Testis (tissue), 3 donors: Measurements from ENCODE around the gene NUDCD3. TPM values are rescaled to one million over a fixed set of nuclear protein-coding genes. Genes with fewer than 3 reads are reported as not detected.
"Not testable (repeated sequence)": the region's sequence is repeated elsewhere in the genome, so short reads cannot be mapped to it uniquely, and the experiment has no call there.

Experiments
- DNase-seq: peaks from one replicate; pipeline ENCODE4 v3.0.0-alpha.2; 2019
- H3K27ac ChIP-seq, 2 donors: fragments of 200-600 bp; sonication (generic); one replicate each; pipeline ENCODE4 v1.5.1; 2019
- H3K27me3 ChIP-seq: fragments of 200-600 bp; sonication (generic); one replicate; pipeline ENCODE4 v1.5.1; 2019
- H3K36me3 ChIP-seq: fragments of 200-600 bp; sonication (generic); one replicate; pipeline ENCODE4 v1.5.1; 2017; ENCODE audit warnings: low read depth; ENCODE audit errors: missing control alignments
- H3K4me1 ChIP-seq: fragments of 200-600 bp; sonication (generic); one replicate; pipeline ENCODE4 v1.5.1; 2019
- H3K4me3 ChIP-seq, 2 donors: fragments of 200-600 bp; sonication (generic); one replicate each; pipeline ENCODE4 v1.5.1; 2017 to 2019
- H3K9me3 ChIP-seq: fragments of 200-600 bp; sonication (generic); one replicate; pipeline ENCODE4 v1.5.1; 2017
- CTCF ChIP-seq, 3 experiments: fragments of 450-650 bp in 2 of 3; fragments of 200-600 bp in 1 of 3; sonication (generic) in 1 of 3; IDR thresholded peaks; one replicate each; pipeline ENCODE4 v1.5.1; 2016 to 2019; ENCODE audit warnings: antibody characterized with exemption in 3 of 3, mild to moderate bottlenecking in 2 of 3, moderate library complexity in 1 of 3
- POLR2A ChIP-seq: fragments of 450-650 bp; IDR thresholded peaks from one replicate; pipeline ENCODE4 v1.6.1; 2017; ENCODE audit warnings: antibody characterized with exemption, mild to moderate bottlenecking, moderate library complexity
- WGBS, 2 donors: methylation state at CpG; one replicate each; pipeline ENCODE4 v1.1.5; 2018; 5-methylcytosine and 5-hydroxymethylcytosine counted together
- intact Hi-C: fragments of 100-400 bp; cut with DNase I; formaldehyde crosslinking; loops from one replicate; pipeline ENCODE4 v1.15.1; 2023; ENCODE audit warnings: low total_unique reads
- polyA plus RNA-seq: library from polyadenylated mRNA; stranded (reverse); fragments of 350-450 nt; fragmentation: Illumina TruSeq; extraction: RNeasy Lipid Tissue Mini Kit (QIAGEN cat#74804); gene quantifications from one replicate; pipeline ENCODE4 v1.2.3, GENCODE V29; 2014; ENCODE audit warnings: low read depth, low replicate concordance; ENCODE audit not compliant: insufficient read depth
- total RNA-seq, 2 donors: library from RNA; depleted of rRNA; stranded (reverse); fragments of >200 nt; gene quantifications; one replicate each; pipeline ENCODE4 v1.2.3, GENCODE V29; 2016

NUDCD3 gene
- total and polyA plus RNA-seq, 3 donors from 2014 or later, result 50.6 to 112 (median 54.6) TPM

- intact Hi-C loops, result no loop called here
- H3K4me3 ChIP-seq, result no peak overlapping the region
- no peaks in the 10 kb centered on the region for H3K36me3 ChIP-seq
- H3K27me3 ChIP-seq, result no peaks in the 10 kb centered on the region
- H3K27ac ChIP-seq, result no peak overlapping the region
- DNase-seq, result no peak
- no peaks in the 10 kb centered on the region for H3K4me1 ChIP-seq
- H3K9me3 ChIP-seq, result no peaks in the 10 kb centered on the region
- WGBS, 2 donors, result 91 to 96% methylated on average over 4 of the region's 4 CpGs
- TF ChIP-seq POLR2A (no peak), CTCF (IDR thresholded peaks at IDR 0.05) (no peak)
Observed at GRCh38 chr7:44430054-44430453, 60.4 kb downstream of the NUDCD3 start.

- H3K27ac ChIP-seq, H3K4me1 ChIP-seq, H3K36me3 ChIP-seq, intact Hi-C loops, DNase-seq, H3K9me3 ChIP-seq, H3K4me3 ChIP-seq, H3K27me3 ChIP-seq: not testable (repeated sequence)
- WGBS, 2 donors, result 89 to 97% methylated on average over 2 of the region's 2 CpGs
Observed at GRCh38 chr7:44424762-44425161, 65.7 kb downstream of the NUDCD3 start.

GRCh38 chr7:44416941-44417340 is 73.5 kb downstream of the NUDCD3 start:
- Histone ChIP-seq H3K4me3 (no peak overlapping the region), H3K27me3 (no peaks in the 10 kb centered on the region), H3K36me3 (peaks cover 4% of the 10 kb centered on the region), H3K9me3 (no peaks in the 10 kb centered on the region), H3K4me1 (no peaks in the 10 kb centered on the region), H3K27ac (no peak overlapping the region)
- 58 to 74% methylated on average over 6 of the region's 6 CpGs for WGBS, 2 donors
- DNase-seq, result no peak
- no peak for TF ChIP-seq POLR2A
- TF ChIP-seq CTCF (IDR thresholded peaks at IDR 0.05), result no peak
- intact Hi-C loops, result no loop called here

GRCh38 chr7:44415510-44415909 is 74.9 kb downstream of the NUDCD3 start:
- no peaks in the 10 kb centered on the region for H3K9me3 ChIP-seq
- H3K27ac ChIP-seq, result no peak overlapping the region
- DNase-seq, result no peak
- no peak overlapping the region for H3K4me3 ChIP-seq
- TF ChIP-seq CTCF (IDR thresholded peaks at IDR 0.05) (no peak), POLR2A (no peak)
- peaks cover 4% of the 10 kb centered on the region for H3K36me3 ChIP-seq
- H3K4me1 ChIP-seq, result no peaks in the 10 kb centered on the region
- intact Hi-C loops, result no loop called here
- 86 to 88% methylated on average over 3 of the region's 3 CpGs for WGBS, 2 donors
- no peaks in the 10 kb centered on the region for H3K27me3 ChIP-seq

- Histone ChIP-seq H3K4me3 (no peak overlapping the region), H3K36me3 (peaks cover 4% of the 10 kb centered on the region), H3K9me3 (no peaks in the 10 kb centered on the region), H3K27ac (no peak overlapping the region), H3K27me3 (no peaks in the 10 kb centered on the region), H3K4me1 (no peaks in the 10 kb centered on the region)
- 100% methylated on average over 1 of the region's 1 CpG for WGBS, 2 donors
- TF ChIP-seq CTCF (IDR thresholded peaks at IDR 0.05) (no peak), POLR2A (no peak)
- DNase-seq, result no peak
- intact Hi-C loops, result no loop called here
Observed at GRCh38 chr7:44415047-44415446, 75.4 kb downstream of the NUDCD3 start.
